WTC11 (cell line): ENCODE data around the gene ZNF827. TPM values are rescaled to one million over a fixed set of nuclear protein-coding genes. Genes with fewer than 3 reads are reported as not detected.

Experiments
- ATAC-seq: fragments of 200-7000 bp; cut with Tn5 transposase; 2 replicates; pipeline ENCODE4 v1.10.0; 2021; ENCODE audit warnings: mild to moderate bottlenecking, moderate library complexity
- CTCF ChIA-PET: fragments of 300-600 bp; sonication (Branson Sonifier 250); formaldehyde crosslinking; loops from one replicate; lab custom pipeline; 2021; ENCODE audit warnings: antibody characterized with exemption; lab: Charles Lee
- POLR2A ChIA-PET: fragments of 350-600 bp; sonication (Branson Sonifier 250); formaldehyde crosslinking; loops from one replicate; lab custom pipeline; 2021; ENCODE audit warnings: antibody characterized with exemption; lab: Charles Lee
- DNase-seq: peaks from one replicate; pipeline ENCODE4 v3.0.0; 2021; ENCODE audit warnings: low spot score
- H3K27ac Mint-ChIP-seq: 2 replicates; pipeline ENCODE4 v1.8.0; 2021; ENCODE audit warnings: mixed read lengths
- H3K27me3 Mint-ChIP-seq: 2 replicates; pipeline ENCODE4 v1.8.0; 2021; ENCODE audit warnings: low read depth, mild to moderate bottlenecking, moderate library complexity, mixed read lengths
- H3K36me3 Mint-ChIP-seq: 2 replicates; pipeline ENCODE4 v1.8.0; 2021; ENCODE audit warnings: mixed read lengths
- H3K4me1 Mint-ChIP-seq: 2 replicates; pipeline ENCODE4 v1.8.0; 2022; ENCODE audit warnings: mixed read lengths
- H3K4me3 Mint-ChIP-seq: 2 replicates; pipeline ENCODE4 v1.8.0; 2021; ENCODE audit warnings: mild to moderate bottlenecking, moderate library complexity, mixed read lengths
- H3K9me3 Mint-ChIP-seq: 2 replicates; pipeline ENCODE4 v1.8.0; 2021; ENCODE audit warnings: mixed read lengths
- CREB1 ChIP-seq: sonication (generic); formaldehyde crosslinking; IDR thresholded peaks from 2 replicates; pipeline ENCODE4 v1.8.0; 2023; ENCODE audit warnings: mild to moderate bottlenecking, missing genetic modification reagents
- ELF4 ChIP-seq: sonication (generic); formaldehyde crosslinking; IDR thresholded peaks from 2 replicates; pipeline ENCODE4 v1.8.1; 2022; ENCODE audit warnings: low read depth, mild to moderate bottlenecking, moderate library complexity, missing genetic modification reagents
- GRHL2 ChIP-seq: fragments of 250-450 bp; sonication (Bioruptor Pico); IDR thresholded peaks from 2 replicates; pipeline ENCODE4 v1.8.0; 2022; ENCODE audit warnings: mild to moderate bottlenecking, moderate library complexity; ENCODE audit not compliant: insufficient replicate concordance, severe bottlenecking
- GTF2I ChIP-seq: fragments of 250-450 bp; sonication (Bioruptor Pico); conservative IDR thresholded peaks from 2 replicates; pipeline ENCODE4 v1.4.0; 2021; ENCODE audit warnings: mild to moderate bottlenecking
- HMGA2 ChIP-seq: fragments of 250-450 bp; sonication (Bioruptor Pico); IDR thresholded peaks from 2 replicates; pipeline ENCODE4 v1.4.0; 2021; ENCODE audit warnings: mild to moderate bottlenecking, moderate library complexity
- JAZF1 ChIP-seq: fragments of 250-450 bp; sonication (Bioruptor Pico); IDR thresholded peaks from 2 replicates; pipeline ENCODE4 v1.9.0; 2021; ENCODE audit warnings: moderate library complexity, mild to moderate bottlenecking, inconsistent platforms
- NFE2L1 ChIP-seq: sonication (generic); formaldehyde crosslinking; IDR thresholded peaks from 2 replicates; pipeline ENCODE4 v1.8.1; 2023; ENCODE audit warnings: missing genetic modification reagents
- OVOL2 ChIP-seq: fragments of 250-450 bp; sonication (Bioruptor Pico); IDR thresholded peaks from 2 replicates; pipeline ENCODE4 v1.9.0; 2021; ENCODE audit warnings: mild to moderate bottlenecking, borderline replicate concordance
- RELA ChIP-seq: sonication (generic); formaldehyde crosslinking; IDR thresholded peaks from 2 replicates; pipeline ENCODE4 v1.8.1; 2022; ENCODE audit warnings: missing genetic modification reagents, mild to moderate bottlenecking, borderline replicate concordance
- SMAD4 ChIP-seq: sonication (generic); formaldehyde crosslinking; IDR thresholded peaks from 2 replicates; pipeline ENCODE4 v1.8.0; 2022; ENCODE audit warnings: mild to moderate bottlenecking, missing genetic modification reagents
- SOX15 ChIP-seq: fragments of 250-450 bp; sonication (Bioruptor Pico); IDR thresholded peaks from 2 replicates; pipeline ENCODE4 v1.9.0; 2021; ENCODE audit warnings: mild to moderate bottlenecking
- TP53 ChIP-seq: sonication (generic); formaldehyde crosslinking; IDR thresholded peaks from 2 replicates; pipeline ENCODE4 v1.8.1; 2023; ENCODE audit warnings: mild to moderate bottlenecking, missing genetic modification reagents
- total RNA-seq: library from RNA; stranded (reverse); gene quantifications from 3 replicates; pipeline ENCODE4 v1.2.3, GENCODE V29; 2021
- TF ChIP-seq, protein P1 (sequence below): sonication (generic); formaldehyde crosslinking; IDR thresholded peaks from 2 replicates; pipeline ENCODE4 v1.8.1; 2022; ENCODE audit warnings: mild to moderate bottlenecking, moderate library complexity, missing genetic modification reagents
- TF ChIP-seq, protein P2 (sequence below): sonication (generic); formaldehyde crosslinking; IDR thresholded peaks from 2 replicates; pipeline ENCODE4 v1.8.0; 2023; ENCODE audit warnings: mild to moderate bottlenecking, missing genetic modification reagents
- TF ChIP-seq, protein P3 (sequence below): sonication (generic); formaldehyde crosslinking; IDR thresholded peaks from 2 replicates; pipeline ENCODE4 v1.8.1; 2023; ENCODE audit warnings: mild to moderate bottlenecking, missing genetic modification reagents, moderate library complexity
- TF ChIP-seq, protein P4 (sequence below): sonication (generic); formaldehyde crosslinking; IDR thresholded peaks from 2 replicates; pipeline ENCODE4 v1.8.1; 2022; ENCODE audit warnings: mild to moderate bottlenecking, missing genetic modification reagents, moderate library complexity, borderline replicate concordance
- TF ChIP-seq, protein P5 (sequence below): sonication (generic); formaldehyde crosslinking; IDR thresholded peaks from 2 replicates; pipeline ENCODE4 v1.8.0; 2022; ENCODE audit warnings: mild to moderate bottlenecking, missing genetic modification reagents

ZNF827 gene
- total RNA-seq, 1 experiment from 2014 or later, result 25.6 TPM

DNA sequence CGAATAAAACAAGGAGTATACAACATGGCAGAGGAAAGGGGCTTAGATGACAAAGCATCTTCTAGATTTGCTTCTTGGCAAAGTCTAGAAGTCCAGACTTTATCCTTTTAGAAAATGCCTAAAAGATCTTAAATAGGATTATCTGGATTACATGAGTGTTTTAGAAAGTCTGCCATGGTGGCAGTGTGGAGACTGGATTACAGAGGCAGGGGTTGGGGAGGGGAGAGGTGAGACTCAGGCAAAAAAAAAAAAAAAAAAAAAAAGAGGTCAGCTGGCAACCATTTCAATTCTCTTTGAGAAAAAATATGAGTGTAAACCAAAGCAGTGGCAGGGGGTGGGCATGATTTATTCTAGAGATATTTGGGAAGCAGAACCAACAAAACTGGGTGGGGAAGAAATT is 17.4 kb downstream of the ZNF827 start:
- Mint-ChIP-seq H3K27ac (no peak overlapping the region), H3K9me3 (peaks cover 26% of the 10 kb centered on the region), H3K4me3 (no peak overlapping the region), H3K27me3 (no peaks in the 10 kb centered on the region), H3K4me1 (peaks cover 27% of the 10 kb centered on the region), H3K36me3 (peaks cover 30% of the 10 kb centered on the region)
- DNase-seq (no peak), ATAC-seq (no peak)
- ChIA-PET POLR2A (no interaction called here), CTCF (interaction anchor here (1.5 kb wide), 1 partner anchor 9 kb away, joined by 4 read pairs; no protein-coding TSS in a partner anchor)
- TF ChIP-seq RELA, result no peak
- TF ChIP-seq SOX15 (CRISPR knock-in tag), result no peak
- TF ChIP-seq, protein P1, sequence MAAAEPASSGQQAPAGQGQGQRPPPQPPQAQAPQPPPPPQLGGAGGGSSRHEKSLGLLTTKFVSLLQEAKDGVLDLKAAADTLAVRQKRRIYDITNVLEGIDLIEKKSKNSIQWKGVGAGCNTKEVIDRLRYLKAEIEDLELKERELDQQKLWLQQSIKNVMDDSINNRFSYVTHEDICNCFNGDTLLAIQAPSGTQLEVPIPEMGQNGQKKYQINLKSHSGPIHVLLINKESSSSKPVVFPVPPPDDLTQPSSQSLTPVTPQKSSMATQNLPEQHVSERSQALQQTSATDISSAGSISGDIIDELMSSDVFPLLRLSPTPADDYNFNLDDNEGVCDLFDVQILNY (CRISPR knock-in tag), result no peak
- TF ChIP-seq, protein P2, sequence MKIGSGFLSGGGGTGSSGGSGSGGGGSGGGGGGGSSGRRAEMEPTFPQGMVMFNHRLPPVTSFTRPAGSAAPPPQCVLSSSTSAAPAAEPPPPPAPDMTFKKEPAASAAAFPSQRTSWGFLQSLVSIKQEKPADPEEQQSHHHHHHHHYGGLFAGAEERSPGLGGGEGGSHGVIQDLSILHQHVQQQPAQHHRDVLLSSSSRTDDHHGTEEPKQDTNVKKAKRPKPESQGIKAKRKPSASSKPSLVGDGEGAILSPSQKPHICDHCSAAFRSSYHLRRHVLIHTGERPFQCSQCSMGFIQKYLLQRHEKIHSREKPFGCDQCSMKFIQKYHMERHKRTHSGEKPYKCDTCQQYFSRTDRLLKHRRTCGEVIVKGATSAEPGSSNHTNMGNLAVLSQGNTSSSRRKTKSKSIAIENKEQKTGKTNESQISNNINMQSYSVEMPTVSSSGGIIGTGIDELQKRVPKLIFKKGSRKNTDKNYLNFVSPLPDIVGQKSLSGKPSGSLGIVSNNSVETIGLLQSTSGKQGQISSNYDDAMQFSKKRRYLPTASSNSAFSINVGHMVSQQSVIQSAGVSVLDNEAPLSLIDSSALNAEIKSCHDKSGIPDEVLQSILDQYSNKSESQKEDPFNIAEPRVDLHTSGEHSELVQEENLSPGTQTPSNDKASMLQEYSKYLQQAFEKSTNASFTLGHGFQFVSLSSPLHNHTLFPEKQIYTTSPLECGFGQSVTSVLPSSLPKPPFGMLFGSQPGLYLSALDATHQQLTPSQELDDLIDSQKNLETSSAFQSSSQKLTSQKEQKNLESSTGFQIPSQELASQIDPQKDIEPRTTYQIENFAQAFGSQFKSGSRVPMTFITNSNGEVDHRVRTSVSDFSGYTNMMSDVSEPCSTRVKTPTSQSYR (CRISPR knock-in tag), result no peak
- TF ChIP-seq, protein P3, sequence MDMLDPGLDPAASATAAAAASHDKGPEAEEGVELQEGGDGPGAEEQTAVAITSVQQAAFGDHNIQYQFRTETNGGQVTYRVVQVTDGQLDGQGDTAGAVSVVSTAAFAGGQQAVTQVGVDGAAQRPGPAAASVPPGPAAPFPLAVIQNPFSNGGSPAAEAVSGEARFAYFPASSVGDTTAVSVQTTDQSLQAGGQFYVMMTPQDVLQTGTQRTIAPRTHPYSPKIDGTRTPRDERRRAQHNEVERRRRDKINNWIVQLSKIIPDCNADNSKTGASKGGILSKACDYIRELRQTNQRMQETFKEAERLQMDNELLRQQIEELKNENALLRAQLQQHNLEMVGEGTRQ (CRISPR knock-in tag), result no peak
- no peak for TF ChIP-seq SMAD4
- TF ChIP-seq, protein P4, sequence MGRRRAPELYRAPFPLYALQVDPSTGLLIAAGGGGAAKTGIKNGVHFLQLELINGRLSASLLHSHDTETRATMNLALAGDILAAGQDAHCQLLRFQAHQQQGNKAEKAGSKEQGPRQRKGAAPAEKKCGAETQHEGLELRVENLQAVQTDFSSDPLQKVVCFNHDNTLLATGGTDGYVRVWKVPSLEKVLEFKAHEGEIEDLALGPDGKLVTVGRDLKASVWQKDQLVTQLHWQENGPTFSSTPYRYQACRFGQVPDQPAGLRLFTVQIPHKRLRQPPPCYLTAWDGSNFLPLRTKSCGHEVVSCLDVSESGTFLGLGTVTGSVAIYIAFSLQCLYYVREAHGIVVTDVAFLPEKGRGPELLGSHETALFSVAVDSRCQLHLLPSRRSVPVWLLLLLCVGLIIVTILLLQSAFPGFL, result no peak
- no peak for TF ChIP-seq GTF2I (CRISPR knock-in tag)
- no peak for TF ChIP-seq ELF4 (CRISPR knock-in tag)
- TF ChIP-seq, protein P5, sequence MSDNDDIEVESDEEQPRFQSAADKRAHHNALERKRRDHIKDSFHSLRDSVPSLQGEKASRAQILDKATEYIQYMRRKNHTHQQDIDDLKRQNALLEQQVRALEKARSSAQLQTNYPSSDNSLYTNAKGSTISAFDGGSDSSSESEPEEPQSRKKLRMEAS (CRISPR knock-in tag), result no peak

DNA sequence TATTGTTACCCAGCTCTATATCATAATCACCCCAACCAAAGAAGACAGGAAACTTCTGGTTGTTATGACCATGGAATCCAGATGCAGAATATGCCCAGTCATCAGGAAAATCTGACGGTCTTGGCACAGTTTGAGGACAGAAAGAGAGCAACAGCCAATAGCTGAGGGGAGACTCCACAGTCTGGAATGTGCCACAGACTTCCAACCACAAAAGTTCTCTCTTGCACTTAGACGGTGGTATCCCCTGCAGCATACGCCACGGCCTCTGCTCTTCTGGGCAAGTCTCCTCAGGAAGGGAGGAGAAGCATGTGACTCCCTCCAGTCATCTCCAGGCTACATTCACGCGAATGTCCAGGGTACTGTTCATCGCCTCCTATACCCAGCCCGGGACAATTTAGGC is 18.4 kb downstream of the ZNF827 start:
- POLR2A ChIA-PET, result no interaction called here
- Mint-ChIP-seq H3K27me3 (no peaks in the 10 kb centered on the region), H3K36me3 (peaks cover 20% of the 10 kb centered on the region), H3K4me3 (no peak overlapping the region), H3K9me3 (peaks cover 16% of the 10 kb centered on the region), H3K27ac (peak overlapping the region; percentile 23; the same call in 1 of the 2 replicates), H3K4me1 (peaks cover 36% of the 10 kb centered on the region)
- TF ChIP-seq HMGA2 (CRISPR knock-in tag), result no peak
- TF ChIP-seq GRHL2, result no peak
- no peak for TF ChIP-seq OVOL2
- TF ChIP-seq CREB1, result no peak
- TF ChIP-seq TP53 (CRISPR knock-in tag), result no peak
- TF ChIP-seq JAZF1, result no peak
- CTCF ChIA-PET, result interaction anchor here (1.5 kb wide), 1 partner anchor 10 kb away, joined by 4 read pairs; no protein-coding TSS in a partner anchor
- DNase-seq, result no peak
- peak; percentile 38; the same call in 1 of the 2 replicates for ATAC-seq

DNA sequence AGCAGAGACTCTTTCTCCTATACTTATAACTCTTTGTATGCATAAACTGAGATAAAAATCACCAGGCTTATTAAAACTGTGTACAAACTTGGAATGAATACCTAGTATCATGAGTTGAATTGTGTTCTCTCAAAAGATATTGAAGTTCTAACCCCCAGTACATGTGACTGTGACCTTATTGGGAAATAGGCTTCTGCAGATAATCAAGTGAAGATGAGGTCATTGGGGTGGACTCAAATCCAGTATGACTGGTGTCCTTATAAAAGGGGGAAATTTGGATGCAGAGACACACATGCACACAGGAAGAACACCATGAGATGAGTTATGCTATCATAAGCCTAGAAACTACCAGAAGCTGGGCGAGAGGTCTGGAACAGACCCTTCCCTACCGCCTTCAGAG is 26.2 kb downstream of the ZNF827 start:
- Mint-ChIP-seq H3K36me3 (peaks cover 9% of the 10 kb centered on the region; the same call in 1 of the 2 replicates), H3K9me3 (peaks cover 9% of the 10 kb centered on the region), H3K27me3 (no peaks in the 10 kb centered on the region), H3K4me3 (no peak overlapping the region), H3K4me1 (peaks cover 63% of the 10 kb centered on the region), H3K27ac (peak overlapping the region; percentile 10; the same call in 1 of the 2 replicates)
- CTCF ChIA-PET, result interaction anchor here (1.6 kb wide), 1 partner anchor 24 kb away, joined by 5 read pairs; no protein-coding TSS in a partner anchor
- ATAC-seq (no peak), DNase-seq (no peak)
- POLR2A ChIA-PET, result no interaction called here
- TF ChIP-seq, protein P4, result no peak
- no peak for TF ChIP-seq NFE2L1 (CRISPR knock-in tag)
